Brain microvascular endothelial cell (primary cell): ENCODE results near the gene ACTRT1.

Source experiments
- DNase-seq: peaks from one replicate; pipeline ENCODE4 v3.0.0-alpha.2; 2020
- H3K27ac ChIP-seq: fragments of 250-450 bp; sonication (Bioruptor Pico); 2 replicates; pipeline ENCODE4 v1.5.1; 2020; ENCODE audit warnings: mild to moderate bottlenecking, moderate library complexity
- H3K27me3 ChIP-seq: fragments of 250-450 bp; sonication (Bioruptor Pico); replicated peaks from 2 replicates; pipeline ENCODE4 v1.5.1; 2020; ENCODE audit warnings: mild to moderate bottlenecking
- H3K36me3 ChIP-seq: fragments of 250-450 bp; sonication (Bioruptor Pico); replicated peaks from 2 replicates; pipeline ENCODE4 v1.5.1; 2020; ENCODE audit warnings: mild to moderate bottlenecking
- H3K4me3 ChIP-seq: 2 replicates; pipeline ENCODE4 v1.5.1; 2011; ENCODE audit warnings: low read depth, mild to moderate bottlenecking, control low read depth, low read length, moderate library complexity
- in situ Hi-C: cut with HindIII; loops from 2 replicates; pipeline ENCODE4 v1.10.0; 2017; ENCODE audit warnings: low sequenced_read_pairs, low pct_ligation_motif_present
- TF ChIP-seq, protein P1 (sequence below): IDR thresholded peaks from 2 replicates; pipeline ENCODE4 v1.5.1; 2011; ENCODE audit warnings: low read depth, mild to moderate bottlenecking, moderate library complexity, low read length, control low read depth, inconsistent platforms; ENCODE audit errors: missing control alignments

Gene ACTRT1

DNA sequence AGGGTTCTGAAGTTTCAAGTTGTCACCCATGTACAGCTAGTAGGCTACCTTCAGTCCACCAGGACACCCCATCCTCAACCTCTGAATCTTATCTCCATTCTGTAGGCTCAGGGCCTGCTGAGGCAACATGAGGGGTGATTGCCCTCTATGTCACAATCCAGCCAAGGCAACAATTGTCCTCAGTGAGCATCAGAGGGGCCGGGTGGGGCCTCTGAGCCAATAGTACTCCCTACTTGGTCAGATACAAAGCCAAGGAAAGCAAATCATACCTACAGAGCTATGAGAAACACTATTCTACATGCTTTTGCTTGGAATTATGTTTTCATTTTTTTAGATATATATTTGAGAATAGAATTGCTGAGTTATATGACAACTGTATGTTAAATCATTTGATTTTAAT is at the start of gene ACTRT1:
Gene ACTRT1, minus strand, starts transcription at position 101 of the 400 bp plus-strand sequence. CDS start 197 bp downstream, outside the sequence.
- H3K27ac ChIP-seq = no peak within 1 kb of the TSS
- H3K36me3 ChIP-seq = no peaks in the 10 kb centered on the region
- DNase-seq = no peak
- no peak within 1 kb of the TSS for H3K4me3 ChIP-seq
- TF ChIP-seq, protein P1, sequence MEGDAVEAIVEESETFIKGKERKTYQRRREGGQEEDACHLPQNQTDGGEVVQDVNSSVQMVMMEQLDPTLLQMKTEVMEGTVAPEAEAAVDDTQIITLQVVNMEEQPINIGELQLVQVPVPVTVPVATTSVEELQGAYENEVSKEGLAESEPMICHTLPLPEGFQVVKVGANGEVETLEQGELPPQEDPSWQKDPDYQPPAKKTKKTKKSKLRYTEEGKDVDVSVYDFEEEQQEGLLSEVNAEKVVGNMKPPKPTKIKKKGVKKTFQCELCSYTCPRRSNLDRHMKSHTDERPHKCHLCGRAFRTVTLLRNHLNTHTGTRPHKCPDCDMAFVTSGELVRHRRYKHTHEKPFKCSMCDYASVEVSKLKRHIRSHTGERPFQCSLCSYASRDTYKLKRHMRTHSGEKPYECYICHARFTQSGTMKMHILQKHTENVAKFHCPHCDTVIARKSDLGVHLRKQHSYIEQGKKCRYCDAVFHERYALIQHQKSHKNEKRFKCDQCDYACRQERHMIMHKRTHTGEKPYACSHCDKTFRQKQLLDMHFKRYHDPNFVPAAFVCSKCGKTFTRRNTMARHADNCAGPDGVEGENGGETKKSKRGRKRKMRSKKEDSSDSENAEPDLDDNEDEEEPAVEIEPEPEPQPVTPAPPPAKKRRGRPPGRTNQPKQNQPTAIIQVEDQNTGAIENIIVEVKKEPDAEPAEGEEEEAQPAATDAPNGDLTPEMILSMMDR = no peak
- in situ Hi-C loops = no loop called here
- H3K27me3 ChIP-seq = no peaks in the 10 kb centered on the region

DNA sequence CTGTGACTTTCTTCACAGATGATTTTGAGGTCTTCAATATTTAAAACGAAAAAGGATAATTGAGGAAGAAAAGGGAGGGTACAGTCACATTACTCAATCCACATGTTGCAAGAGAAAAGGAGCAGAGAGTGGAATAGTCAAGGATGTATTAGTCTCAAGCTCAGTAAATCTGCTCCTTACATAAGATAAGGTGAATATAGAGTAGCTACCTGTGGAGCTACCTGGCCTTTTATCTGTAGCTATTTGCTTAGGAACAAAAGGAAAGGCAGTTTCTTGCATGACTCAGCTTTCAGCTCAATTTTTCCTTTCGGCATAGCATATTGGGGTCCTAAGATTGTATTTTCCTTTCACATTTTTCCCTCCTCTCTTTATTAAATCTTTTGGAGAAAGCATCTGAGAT is 26.3 kb upstream of the ACTRT1 start:
- no peaks in the 10 kb centered on the region for H3K27me3 ChIP-seq
- no peak overlapping the region for H3K4me3 ChIP-seq
- H3K27ac ChIP-seq = no peak overlapping the region
- TF ChIP-seq, protein P1 = no peak
- H3K36me3 ChIP-seq = no peaks in the 10 kb centered on the region
- in situ Hi-C loops = no loop called here
- DNase-seq = no peak

DNA sequence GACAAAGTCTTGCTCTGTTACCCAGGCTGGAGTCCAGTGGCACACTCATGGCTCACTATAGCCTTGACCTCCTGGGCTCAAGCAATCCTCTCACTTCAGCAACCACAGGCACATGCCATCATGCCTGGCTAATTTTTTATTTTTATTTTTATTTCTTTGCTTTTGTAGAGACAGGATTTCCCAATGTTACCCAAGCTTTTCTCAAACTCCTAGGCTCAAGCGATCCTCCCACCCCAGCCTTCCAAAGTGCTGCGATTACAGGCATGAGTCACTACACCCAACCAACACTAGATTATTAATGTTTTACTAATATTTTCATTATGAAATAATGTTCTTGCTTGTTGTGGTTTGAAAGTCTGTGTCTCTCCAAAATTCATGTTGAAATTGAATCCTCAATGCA is 5.2 kb upstream of the ACTRT1 start:
- DNase-seq = no peak
- H3K4me3 ChIP-seq = no peak overlapping the region
- no peaks in the 10 kb centered on the region for H3K36me3 ChIP-seq
- in situ Hi-C loops = no loop called here
- TF ChIP-seq, protein P1 = no peak
- no peaks in the 10 kb centered on the region for H3K27me3 ChIP-seq
- H3K27ac ChIP-seq = no peak overlapping the region

DNA sequence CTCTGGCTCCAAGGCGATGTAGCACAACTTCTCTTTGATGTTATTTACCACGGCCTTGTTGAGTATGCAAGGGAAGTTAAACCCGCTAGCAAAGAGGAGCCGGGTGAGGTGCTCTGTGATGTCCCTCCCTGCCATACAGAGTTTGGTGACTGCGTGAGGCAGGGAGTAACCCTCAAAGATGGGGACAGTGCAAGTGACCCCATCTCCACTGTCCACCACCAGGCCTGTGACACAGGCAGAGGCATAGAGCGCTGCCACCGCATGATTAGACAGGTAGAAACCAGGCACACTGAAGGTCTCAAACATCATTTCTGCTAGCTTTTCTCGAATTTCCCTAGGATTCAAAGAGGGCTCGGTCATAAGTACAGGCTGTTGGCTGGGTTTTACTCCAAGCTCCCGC is 677 bp downstream of the ACTRT1 start:
- no peak overlapping the region for H3K27ac ChIP-seq
- H3K4me3 ChIP-seq = no peak overlapping the region
- DNase-seq = no peak
- no peaks in the 10 kb centered on the region for H3K36me3 ChIP-seq
- no peaks in the 10 kb centered on the region for H3K27me3 ChIP-seq
- TF ChIP-seq, protein P1 = no peak
- in situ Hi-C loops = no loop called here

DNA sequence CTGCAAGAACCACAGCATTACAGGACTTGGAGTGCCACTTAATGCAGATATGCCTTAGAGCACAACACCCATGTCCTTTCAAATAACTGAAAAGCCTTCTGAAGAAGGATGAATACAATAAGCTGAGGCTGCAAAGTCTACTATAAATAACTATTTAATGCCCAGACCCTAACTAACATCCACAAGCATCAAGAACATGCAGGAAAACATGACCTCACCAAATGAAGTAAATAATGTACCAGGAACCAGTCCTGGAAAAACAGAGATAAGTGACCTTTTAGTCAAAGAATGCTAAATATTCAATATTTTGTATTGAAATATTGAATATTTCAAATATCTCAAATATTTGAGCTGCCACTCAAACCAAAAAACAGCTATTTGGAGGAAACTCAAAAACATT is 16.9 kb downstream of the ACTRT1 start:
- in situ Hi-C loops = no loop called here
- TF ChIP-seq, protein P1 = no peak
- Histone ChIP-seq H3K4me3 (no peak overlapping the region), H3K27ac (no peak overlapping the region), H3K27me3 (no peaks in the 10 kb centered on the region), H3K36me3 (no peaks in the 10 kb centered on the region)
- no peak for DNase-seq

DNA sequence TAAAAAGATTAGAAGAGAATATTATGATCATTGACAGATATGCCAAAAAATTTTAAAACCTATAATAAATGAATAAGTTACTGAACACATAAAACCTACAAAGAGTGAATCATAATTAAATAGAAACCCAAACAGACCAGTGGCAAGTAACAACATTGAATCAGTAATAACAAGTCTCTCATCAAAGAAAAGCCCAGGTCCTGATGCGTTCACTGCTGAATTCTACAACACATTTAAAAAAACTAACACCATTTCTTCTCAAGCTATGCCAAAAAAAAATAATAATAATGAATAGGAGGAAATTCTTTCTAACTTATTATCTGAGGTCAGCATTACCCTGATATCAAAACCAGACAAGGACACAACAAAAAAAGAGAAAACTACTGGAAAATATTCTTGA is 30.6 kb downstream of the ACTRT1 start:
- Histone ChIP-seq H3K27ac (no peak overlapping the region), H3K27me3 (no peaks in the 10 kb centered on the region), H3K4me3 (no peak overlapping the region), H3K36me3 (no peaks in the 10 kb centered on the region)
- TF ChIP-seq, protein P1 = no peak
- in situ Hi-C loops = no loop called here
- no peak for DNase-seq
